Measurements from ENCODE around the gene C15orf62. TPM values are rescaled to one million over a fixed set of nuclear protein-coding genes. Genes with fewer than 3 reads are reported as not detected.

The C15orf62 gene
- polyA plus RNA-seq, 1 donor (not counting 4 experiments of a cell fraction or from before 2014, with no cell fraction given): 0.14 TPM

DNA sequence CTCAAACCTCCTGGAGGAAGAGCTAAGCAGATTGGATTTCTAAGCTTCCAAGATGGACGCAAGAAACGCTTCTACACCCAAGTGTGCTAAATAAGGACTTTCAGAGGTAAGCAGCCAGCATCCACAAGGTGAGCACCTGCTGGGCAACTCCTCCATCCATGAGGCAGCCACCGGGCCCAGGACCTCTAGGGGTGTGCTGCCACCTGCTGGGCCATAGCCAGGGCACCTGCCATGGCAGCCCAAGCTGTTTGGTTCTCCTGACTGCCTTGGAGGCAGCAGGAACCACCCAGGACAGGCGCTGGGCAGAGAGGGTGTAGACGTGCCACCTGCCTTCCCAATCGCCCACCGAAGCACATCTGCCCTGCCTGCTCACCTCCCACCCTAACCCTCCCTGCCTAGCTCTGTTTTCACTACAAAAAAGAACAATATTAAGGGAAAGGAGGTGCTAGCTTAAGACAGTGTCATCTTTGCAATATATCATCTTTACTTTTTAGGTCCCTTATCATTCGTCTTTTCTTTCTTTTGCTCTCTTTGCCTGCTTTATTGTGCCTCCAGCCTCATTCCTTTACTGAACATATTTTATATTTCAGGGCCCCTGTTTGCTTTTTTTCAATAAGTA, 12.9 kb downstream of the C15orf62 start:
- Histone ChIP-seq H3K79me2 (ENCODE audit: control insufficient read depth, insufficient read depth, low read length) (peaks cover 8% of the 10 kb centered on the region), H3K9me1 (ENCODE audit: control insufficient read depth, extremely low read depth, insufficient read depth, low read length) (no peaks in the 10 kb centered on the region), H2AFZ (ENCODE audit: control insufficient read depth, low read length) (no peak overlapping the region), H3K36me3 (ENCODE audit: control insufficient read depth in 2 of 2, extremely low read depth in 1 of 2, insufficient read depth in 2 of 2, low read length in 2 of 2) (peaks cover 6 to 14% of the 10 kb centered on the region in 2 experiments), H3K4me3 (ENCODE audit: control insufficient read depth in 2 of 3, extremely low read depth in 1 of 3, insufficient read depth in 2 of 3, low read depth in 1 of 3, low read length in 3 of 3) (no peak overlapping the region), H3K4me2 (ENCODE audit: control insufficient read depth, extremely low read depth, insufficient read depth, low read depth, low read length) (no peak overlapping the region), H3K27me3 (ENCODE audit: control insufficient read depth, extremely low read depth, insufficient read depth, low read length) (no peaks in the 10 kb centered on the region), H3K9ac (ENCODE audit: control insufficient read depth, extremely low read depth, insufficient read depth, low read length) (no peak overlapping the region), H3K27ac (ENCODE audit: control insufficient read depth, insufficient read depth, low read length) (no peak overlapping the region), H4K20me1 (ENCODE audit: control insufficient read depth, extremely low read depth, insufficient read depth, low read length) (peaks cover 4% of the 10 kb centered on the region), H3K9me3 (ENCODE audit: control insufficient read depth, low read depth, low read length) (no peaks in the 10 kb centered on the region), H3K4me1 (ENCODE audit: control insufficient read depth, extremely low read depth, insufficient read depth, low read length) (peaks cover 25% of the 10 kb centered on the region)
- dilution Hi-C loops (cut with MboI; ENCODE audit: extremely low pct_ligation_motif_present, low sequenced_read_pairs): loop anchor here (10.0 kb wide), 1 partner anchor 102 kb away; no protein-coding TSS in a partner anchor
- DNase-seq (ENCODE audit: low read depth, low spot score) (no peak), FAIRE-seq (peak; percentile 57)
- TF ChIP-seq EZH2 (IDR thresholded peaks at IDR 0.05; ENCODE audit: low read length) (no peak), CTCF (optimal IDR thresholded peaks at IDR 0.05 in 1 of 3, IDR thresholded peaks at IDR 0.05 in 1 of 3, conservative IDR thresholded peaks at IDR 0.05 in 1 of 3; ENCODE audit: extremely low read depth in 1 of 3, insufficient read depth in 2 of 3, low read length in 3 of 3) (peak; percentile 82 to 97 (median 93))

DNA sequence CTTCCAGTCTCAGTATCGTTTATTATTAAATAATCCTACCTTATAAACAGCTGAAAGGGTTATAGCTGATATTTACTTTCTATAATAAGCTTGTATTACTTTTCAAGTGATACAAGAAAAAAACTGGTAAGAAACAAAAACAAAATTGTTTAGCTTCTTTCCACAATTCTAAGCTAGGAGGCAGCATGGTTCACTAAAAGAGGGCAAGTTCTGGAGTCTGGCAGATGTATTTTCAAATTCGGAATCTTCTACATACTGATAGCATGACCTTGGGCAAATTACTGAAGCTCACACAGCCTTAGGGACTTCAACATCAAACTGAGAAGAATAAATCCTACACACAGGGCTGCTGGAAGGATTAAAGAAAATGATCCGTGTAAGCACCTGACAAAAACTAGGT, 15.4 kb downstream of the C15orf62 start:
- DNase-seq (ENCODE audit: low read depth, low spot score): no peak
- no peak overlapping the region for H3K4me2 ChIP-seq (ENCODE audit: control insufficient read depth, extremely low read depth, insufficient read depth, low read depth, low read length)

More for the DNA sequence above, 15.4 kb downstream of the C15orf62 start:
- Histone ChIP-seq H4K20me1 (ENCODE audit: control insufficient read depth, extremely low read depth, insufficient read depth, low read length) (peaks cover 4% of the 10 kb centered on the region), H3K9me1 (ENCODE audit: control insufficient read depth, extremely low read depth, insufficient read depth, low read length) (peaks cover 2% of the 10 kb centered on the region), H3K27ac (ENCODE audit: control insufficient read depth, insufficient read depth, low read length) (no peak overlapping the region), H2AFZ (ENCODE audit: control insufficient read depth, low read length) (no peak overlapping the region), H3K4me3 (ENCODE audit: control insufficient read depth in 2 of 3, extremely low read depth in 1 of 3, insufficient read depth in 2 of 3, low read depth in 1 of 3, low read length in 3 of 3) (no peak overlapping the region), H3K9me3 (ENCODE audit: control insufficient read depth, low read depth, low read length) (no peaks in the 10 kb centered on the region), H3K9ac (ENCODE audit: control insufficient read depth, extremely low read depth, insufficient read depth, low read length) (no peak overlapping the region), H3K27me3 (ENCODE audit: control insufficient read depth, extremely low read depth, insufficient read depth, low read length) (no peaks in the 10 kb centered on the region), H3K36me3 (ENCODE audit: control insufficient read depth in 2 of 2, extremely low read depth in 1 of 2, insufficient read depth in 2 of 2, low read length in 2 of 2) (peaks cover 0 to 3% of the 10 kb centered on the region in 2 experiments), H3K4me1 (ENCODE audit: control insufficient read depth, extremely low read depth, insufficient read depth, low read length) (peaks cover 40% of the 10 kb centered on the region), H3K79me2 (ENCODE audit: control insufficient read depth, insufficient read depth, low read length) (peaks cover 16% of the 10 kb centered on the region)
- no peak for FAIRE-seq
- no peak for TF ChIP-seq EZH2 (IDR thresholded peaks at IDR 0.05; ENCODE audit: low read length)
- peak in 1 of 3 experiments; percentile 20 for TF ChIP-seq CTCF (optimal IDR thresholded peaks at IDR 0.05 in 1 of 3, IDR thresholded peaks at IDR 0.05 in 1 of 3, conservative IDR thresholded peaks at IDR 0.05 in 1 of 3; ENCODE audit: extremely low read depth in 1 of 3, insufficient read depth in 2 of 3, low read length in 3 of 3)
- dilution Hi-C loops (cut with MboI; ENCODE audit: extremely low pct_ligation_motif_present, low sequenced_read_pairs): loop anchor here (10.0 kb wide), 1 partner anchor 100 kb away; no protein-coding TSS in a partner anchor
